GM19043 (cell line): ENCODE measurements around the gene STRN4.

Source experiments
- ATAC-seq: cut with Tn5 transposase; IDR thresholded peaks from one replicate; pipeline ENCODE4 v1.9.1; 2021; ENCODE audit warnings: low read depth; ENCODE audit not compliant: unreplicated experiment

The STRN4 gene

GRCh38 chr19:46726971-46727501, 19.2 kb downstream of the STRN4 start:
- no peak for ATAC-seq

DNA sequence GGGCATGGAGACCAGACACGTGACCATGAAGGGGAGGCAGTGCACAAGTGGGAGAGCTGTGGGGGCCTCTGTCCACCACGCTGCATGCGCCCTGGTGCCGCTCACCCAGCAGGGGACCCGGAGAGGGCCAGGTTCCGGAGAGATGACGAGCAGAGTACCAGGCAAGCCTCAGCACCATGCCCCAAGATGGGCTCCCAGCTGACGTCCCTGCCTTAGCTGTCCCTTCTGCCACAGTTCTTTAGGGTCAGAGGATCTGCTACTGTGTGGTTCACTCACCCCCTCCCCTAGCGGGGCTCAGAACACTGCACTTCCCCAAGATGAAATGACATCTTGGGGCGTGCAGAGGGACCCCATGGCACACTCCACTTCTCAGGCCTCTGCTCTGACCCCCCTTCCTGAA, 19.7 kb downstream of the STRN4 start:
- ATAC-seq, result no peak

GRCh38 chr19:46725859-46726393, 20.3 kb downstream of the STRN4 start:
- no peak for ATAC-seq

GRCh38 chr19:46725036-46725820, 21.0 kb downstream of the STRN4 start:
- no peak for ATAC-seq

DNA sequence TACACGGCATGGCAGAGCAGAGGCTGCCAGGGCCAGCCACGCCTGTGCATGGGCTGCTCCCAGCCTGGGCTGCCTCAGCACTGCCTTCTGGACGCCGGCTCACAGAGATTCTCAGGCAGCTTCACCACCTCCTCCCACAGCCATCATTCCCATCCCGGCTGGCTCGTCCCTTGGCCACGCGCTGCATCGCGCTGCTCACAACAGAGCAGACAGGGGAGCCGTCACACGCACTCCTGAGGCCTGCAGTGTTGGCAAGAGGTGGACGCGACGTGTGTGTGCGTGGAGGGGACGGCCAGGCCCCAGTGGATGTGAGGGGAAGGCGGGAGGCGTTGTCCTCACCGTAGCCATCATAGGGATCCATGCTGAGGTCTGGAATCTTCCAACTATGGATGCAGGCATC, 21.8 kb downstream of the STRN4 start:
- ATAC-seq, result no peak

DNA sequence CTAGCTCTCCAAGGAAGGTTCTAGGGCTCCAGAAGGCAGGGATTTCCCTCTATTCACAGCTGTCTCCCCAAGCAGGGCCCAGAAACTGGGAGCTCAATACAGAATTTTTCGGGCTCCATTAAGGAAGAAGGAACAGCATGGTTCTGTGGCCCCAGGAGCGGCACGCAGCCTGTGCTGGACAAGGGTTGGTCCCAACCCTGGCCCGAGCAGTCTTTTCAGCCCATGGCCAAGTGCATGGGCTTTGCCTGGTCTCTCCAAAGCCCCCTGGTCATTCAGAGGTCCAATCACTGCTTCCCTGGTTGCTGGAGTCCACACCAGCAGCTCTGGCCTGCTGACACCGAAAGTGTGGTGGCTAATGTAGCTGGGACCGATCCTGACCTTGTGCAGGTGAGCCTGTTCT, 22.8 kb downstream of the STRN4 start:
- no peak for ATAC-seq

DNA sequence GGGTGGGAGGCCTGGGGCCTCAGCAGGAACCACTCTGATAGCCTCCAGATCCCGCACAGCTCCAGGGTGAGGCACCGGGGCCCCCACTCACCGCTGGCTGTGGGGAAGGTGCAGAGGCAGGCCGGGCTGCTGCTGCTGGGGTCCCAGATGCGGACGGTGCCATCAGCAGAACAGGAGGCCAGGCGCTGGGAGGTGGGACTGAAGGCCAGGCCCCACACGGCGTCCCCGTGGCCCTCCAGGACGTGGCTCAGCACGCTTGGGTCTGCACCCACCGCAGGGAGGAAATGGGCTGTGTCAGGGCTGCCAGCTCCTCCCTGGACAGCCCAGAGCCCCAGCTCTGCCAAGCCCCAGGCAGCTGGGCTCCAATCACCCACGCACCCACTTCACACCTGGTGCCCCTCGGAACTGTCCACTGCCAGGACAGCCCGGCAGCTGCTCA, 23.2 kb downstream of the STRN4 start:
- no peak for ATAC-seq

DNA sequence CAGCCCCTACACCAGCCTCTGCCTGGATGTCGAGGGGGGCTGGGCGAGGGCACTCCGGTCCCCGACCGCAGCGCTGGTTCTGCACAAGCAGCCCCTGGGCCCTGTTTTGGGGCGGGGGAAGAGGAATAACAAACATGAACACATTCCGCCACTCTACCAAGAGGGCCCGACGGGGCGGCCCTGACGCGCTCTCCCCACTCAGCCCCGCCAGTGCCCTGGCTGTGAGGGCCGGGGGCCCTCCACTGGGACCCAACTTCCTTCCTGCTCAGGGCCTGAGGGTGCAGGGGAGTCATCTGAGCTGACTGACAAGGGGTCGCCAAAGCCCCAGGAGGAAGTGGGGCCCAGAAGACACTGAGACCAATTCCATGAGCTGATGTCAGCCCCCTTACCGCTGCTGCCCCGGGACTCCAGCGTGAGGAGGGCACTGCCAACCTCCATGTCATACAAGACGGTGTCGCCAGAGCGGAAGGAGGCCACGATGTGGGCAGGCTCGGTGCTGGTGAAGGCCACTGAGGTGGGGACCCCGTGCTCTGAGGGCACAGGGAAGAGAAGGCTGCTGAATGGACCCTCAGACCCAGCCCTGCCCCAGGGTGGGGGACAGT, 23.7 kb downstream of the STRN4 start:
- ATAC-seq, result no peak

- no peak for ATAC-seq
Observed at GRCh38 chr19:46722004-46722380, 24.3 kb downstream of the STRN4 start.

DNA sequence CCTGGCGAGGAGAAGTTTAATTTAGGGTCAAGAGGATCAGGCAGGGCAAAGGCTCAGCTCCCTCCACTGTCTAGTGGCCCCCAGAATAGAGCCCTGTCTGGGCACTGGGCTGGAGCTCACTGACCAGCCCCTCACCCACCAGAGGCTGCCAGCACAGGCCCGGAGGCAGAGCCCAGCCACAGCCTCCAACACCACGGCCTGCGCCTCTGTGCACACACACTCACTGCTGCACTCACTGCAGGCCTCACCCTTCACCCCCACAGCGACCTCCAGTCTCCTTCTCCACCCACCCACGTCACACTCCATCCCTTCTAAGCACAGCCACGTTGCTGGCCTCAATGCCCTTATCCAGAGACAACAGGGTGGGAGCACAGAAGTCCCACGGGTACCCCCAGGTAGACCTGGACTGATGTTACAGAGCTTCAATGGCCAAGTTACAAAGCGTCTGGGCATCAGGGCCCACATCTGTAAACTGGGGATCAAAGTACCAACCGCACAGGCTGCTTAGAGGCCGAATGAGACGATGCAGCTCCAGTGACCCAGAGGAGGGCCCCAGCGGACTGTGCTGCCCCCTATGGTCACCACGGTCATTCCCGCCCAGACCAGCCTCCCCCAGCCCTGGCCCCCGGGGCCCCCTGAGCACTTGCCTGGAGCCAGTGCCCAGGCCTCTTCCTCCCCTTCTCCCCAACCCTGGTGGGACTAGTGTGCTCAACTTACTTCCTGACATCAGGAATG, 24.8 kb downstream of the STRN4 start:
- no peak for ATAC-seq

DNA sequence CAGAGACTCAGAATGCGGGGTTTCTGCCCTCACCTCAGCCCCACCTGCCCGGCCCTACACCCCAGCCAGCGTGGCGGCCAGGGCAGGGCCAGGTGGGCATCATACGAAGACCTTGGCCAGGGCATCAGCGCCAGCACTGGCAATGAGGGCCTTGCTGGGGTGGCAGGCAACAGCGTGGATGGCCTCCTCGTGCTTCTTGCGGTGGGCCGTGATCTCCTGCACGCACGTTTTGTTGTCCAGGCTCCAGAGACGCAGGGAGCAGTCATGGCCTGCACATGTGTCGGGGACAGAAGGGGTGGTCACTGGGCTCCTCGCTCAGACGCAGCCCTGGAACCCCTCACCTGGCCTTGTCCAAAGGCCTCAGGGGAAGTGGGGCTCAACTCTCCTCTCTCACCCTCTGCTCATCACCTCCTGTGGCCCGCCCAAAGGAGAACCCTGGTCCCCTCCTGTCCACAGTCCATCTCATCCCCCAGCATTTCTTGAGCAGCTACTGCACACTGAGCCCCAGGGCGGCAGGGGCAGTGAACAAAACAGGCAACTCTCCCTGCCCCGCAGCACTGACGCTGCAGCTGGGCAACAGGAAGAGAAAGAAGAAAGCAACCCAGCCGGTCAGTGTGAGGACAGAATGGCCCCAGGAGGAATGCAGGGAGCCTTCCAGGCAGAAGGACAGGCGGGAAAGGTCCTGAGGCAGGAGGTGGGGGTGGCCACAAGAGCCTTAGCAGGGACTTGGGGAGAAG, 25.6 kb downstream of the STRN4 start:
- ATAC-seq, result no peak

DNA sequence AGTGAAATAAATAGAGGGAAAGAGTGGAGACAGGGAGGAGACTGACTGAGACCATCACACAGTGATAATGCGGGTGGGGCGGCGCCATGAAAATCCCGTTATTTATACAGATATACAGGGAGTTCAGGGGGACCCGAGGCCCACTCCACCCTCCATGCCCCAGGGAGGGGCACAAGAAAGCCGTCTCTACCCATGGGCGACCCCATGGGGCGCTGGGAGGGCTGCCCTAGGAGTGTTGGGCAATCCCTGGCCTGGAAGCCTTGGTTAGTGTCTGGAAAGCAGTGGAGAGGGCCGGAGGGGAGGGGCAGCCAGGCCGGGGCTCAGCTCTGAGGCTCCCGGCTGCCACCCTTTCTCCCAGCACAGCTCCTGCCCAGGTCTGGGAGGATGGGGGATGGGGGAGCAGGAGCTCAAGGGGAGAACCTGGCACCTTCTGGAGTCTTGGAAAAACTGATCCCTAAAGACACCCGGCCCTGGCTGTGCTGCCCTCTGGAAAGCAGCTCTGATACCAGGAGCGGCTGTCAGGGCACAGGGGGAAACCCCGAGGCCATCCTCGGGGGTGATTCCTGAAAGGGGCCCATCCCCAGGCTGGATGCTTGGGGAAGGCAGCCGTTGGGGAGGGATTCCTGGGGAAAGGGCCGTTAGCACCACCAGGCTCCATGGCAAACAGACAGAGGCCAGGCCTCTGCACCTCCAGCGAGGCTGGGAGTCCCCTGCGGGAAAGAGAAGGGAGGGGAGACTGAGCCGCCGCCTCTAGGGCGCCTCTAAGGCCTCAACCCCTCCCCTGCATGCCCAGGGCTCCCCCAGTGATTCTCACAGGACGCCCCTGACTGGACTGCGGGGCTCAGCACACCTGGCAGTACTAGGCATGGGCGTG, 26.4 kb downstream of the STRN4 start:
- ATAC-seq, result no peak

DNA sequence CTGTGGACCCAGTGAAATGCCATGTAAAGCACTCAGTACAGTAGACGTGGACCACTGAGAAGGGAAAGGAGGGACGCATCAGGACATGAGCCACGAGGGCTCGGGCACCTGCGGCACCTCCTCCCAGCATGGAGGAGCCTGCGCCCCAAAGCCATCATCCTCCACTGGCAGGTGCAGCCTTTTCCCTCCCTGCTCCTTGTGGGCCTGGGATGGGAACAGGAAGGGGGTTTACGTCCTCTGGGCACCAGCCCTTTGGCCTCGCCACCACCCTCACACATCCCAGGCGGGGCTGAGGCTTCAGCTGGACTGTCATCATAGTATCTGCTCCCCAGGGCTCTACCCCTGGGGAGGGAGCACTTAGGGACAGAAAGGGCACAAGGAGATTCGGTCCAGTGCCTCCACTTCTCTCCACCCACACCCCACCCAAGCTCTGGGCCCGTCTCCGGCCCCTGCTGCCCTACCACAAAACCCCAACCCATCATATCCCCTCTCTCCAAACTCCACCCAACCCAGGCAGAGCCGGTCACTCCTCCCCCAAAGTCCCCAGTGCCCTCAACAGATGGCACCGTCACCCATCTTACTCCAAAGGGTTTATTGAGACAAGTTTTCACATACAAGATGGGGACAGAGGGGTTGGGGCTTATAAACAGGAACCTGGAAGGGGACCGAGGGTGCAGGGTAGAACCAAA, 27.2 kb downstream of the STRN4 start:
- no peak for ATAC-seq

- no peak for ATAC-seq
Observed at GRCh38 chr19:46718157-46718933, 27.9 kb downstream of the STRN4 start.

GRCh38 chr19:46717716-46718143, 28.5 kb downstream of the STRN4 start:
- ATAC-seq, result no peak

DNA sequence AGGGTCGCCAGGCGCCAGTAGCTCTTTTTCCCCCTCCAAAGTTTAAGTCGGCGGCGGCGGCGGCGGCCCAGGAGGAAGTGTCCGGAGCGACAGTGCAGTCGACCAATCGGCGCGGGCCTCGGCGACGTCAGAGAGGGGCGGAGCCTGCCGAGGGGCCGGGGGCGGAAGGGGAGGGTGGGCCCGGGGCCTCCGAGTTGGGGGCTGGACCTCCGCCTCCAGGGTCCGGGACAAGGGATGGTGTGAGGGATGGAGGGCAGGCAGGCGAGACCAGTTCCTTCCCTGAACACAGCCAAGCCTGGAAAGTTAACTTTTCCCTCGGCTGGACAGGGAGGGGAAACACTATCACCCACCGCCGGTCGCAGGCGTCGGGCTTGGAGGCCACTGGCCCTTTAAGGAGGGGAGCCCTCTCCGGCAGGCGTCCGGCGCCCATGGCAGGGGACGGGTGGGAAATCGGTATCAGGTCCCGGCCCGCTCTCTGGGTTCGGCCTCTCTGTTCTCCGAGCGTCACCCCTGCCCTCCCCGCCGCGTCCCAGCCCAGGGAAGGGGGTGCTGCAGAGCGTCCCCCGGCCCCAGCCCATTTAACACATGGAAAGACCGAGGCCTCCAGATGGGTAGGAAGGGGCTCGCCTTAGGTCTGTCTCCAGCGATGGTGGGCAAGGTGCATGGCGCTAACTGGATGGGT, 29.1 kb downstream of the STRN4 start, which contains the start of gene PRKD2:
Gene PRKD2, minus strand, starts transcription at position 81 of the 682 bp plus-strand sequence. CDS start 744 bp downstream, outside the sequence.
- peak; percentile 40 for ATAC-seq

DNA sequence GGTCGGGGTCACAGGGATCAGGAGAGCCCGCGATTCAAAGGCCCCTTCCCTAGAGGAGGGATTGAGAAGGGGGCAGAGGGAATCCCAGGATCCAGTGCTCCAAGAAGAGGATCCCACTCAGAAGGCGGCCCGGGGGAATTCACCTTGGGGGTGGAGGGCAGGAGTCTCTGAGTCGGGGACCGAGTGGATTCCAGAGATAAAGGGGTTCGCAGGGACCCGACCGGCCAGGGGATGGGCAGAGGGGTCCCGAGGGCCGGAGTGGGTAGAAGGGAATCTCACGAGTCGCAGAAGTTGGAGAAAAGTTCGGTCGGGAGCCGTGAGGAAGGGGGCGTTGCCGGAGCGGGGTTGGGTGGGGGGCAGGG, 29.6 kb downstream of the STRN4 start:
- ATAC-seq, result no peak
